HCEC 1CT (cell line): ENCODE data around the gene KCTD15.

Experiments used
- DNase-seq: peaks from one replicate; pipeline ENCODE4 v3.0.0-alpha.2; 2017

Gene KCTD15

DNA sequence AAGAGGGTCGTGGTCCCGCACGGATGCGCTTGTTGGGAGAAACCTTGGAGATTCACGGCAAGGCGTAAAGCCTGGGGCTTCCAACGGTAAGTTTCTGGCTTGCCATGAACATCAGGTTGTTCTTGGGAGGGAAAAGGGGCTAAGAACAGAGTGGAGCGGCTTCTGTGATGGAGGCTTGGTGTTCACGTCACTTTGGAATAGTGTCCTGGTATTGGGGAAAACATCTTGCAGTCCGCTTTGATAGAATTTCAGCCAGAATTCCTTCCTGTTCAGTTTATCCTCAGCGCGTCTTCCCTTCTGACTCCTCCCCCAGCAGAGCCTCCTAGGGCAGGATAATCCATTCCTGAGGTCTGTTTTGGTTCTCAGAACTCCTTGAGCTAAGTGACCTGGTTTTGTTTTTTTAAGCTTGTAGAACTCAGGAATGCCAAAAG lies 2.0 kb downstream of the KCTD15 start:
- no peak for DNase-seq

GRCh38 chr19:33799476-33799875 lies 2.8 kb downstream of the KCTD15 start:
- DNase-seq: no peak

DNA sequence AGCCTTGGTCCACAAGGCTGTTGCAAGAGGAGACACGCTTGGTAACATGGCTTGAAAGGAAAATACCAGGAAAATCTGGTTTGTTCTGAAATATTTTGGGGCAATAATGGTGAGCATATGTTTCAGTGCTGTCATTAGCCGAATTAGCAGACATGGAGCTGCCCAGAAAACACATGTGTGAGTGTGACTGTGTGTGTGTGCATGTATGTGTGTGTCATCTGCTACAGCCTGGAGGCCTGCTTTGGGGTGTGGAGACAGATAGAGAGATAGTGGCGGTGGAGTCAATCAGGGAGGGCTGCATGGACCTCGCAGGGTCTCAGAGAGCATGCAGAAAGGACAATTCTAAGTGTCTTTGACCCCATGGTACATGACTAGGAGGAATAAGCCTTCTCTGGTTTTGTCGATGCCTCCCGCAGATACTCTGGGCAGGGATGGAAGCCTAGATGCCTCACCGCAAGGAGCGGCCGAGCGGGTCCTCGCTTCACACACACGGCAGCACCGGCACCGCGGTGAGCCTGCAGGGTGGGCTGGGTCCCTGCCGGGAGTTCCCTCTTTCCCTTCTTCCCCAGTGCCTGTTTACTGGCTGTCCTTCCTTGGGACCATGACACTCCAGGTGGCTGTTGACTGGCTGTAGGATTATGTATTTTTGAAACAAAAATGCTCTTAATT lies 3.5 kb downstream of the KCTD15 start:
- no peak for DNase-seq

GRCh38 chr19:33801411-33801810 lies 4.7 kb downstream of the KCTD15 start:
- no peak for DNase-seq

GRCh38 chr19:33802001-33802400 lies 5.3 kb downstream of the KCTD15 start:
- no peak for DNase-seq

GRCh38 chr19:33802801-33803200 lies 6.1 kb downstream of the KCTD15 start:
- no peak for DNase-seq

DNA sequence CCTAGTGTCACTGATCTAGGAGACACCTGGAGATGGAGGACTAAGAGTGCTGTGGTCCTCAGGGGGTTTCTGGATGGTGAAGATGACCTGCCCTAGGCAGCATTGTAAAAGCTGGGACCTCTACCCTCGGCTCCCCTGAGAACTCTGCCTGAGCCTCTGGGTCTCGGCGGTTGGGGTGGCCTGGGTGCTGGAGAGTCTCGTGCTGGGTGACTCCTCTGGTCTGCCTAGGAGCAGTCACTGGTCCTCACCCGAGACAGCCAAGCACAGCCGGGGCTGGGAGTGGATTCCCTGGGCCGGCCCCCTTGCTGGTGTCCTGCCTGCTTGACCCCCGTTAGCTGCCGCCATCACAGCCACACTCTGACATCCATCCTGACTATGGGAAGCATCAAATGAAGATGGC lies 6.7 kb downstream of the KCTD15 start:
- no peak for DNase-seq

DNA sequence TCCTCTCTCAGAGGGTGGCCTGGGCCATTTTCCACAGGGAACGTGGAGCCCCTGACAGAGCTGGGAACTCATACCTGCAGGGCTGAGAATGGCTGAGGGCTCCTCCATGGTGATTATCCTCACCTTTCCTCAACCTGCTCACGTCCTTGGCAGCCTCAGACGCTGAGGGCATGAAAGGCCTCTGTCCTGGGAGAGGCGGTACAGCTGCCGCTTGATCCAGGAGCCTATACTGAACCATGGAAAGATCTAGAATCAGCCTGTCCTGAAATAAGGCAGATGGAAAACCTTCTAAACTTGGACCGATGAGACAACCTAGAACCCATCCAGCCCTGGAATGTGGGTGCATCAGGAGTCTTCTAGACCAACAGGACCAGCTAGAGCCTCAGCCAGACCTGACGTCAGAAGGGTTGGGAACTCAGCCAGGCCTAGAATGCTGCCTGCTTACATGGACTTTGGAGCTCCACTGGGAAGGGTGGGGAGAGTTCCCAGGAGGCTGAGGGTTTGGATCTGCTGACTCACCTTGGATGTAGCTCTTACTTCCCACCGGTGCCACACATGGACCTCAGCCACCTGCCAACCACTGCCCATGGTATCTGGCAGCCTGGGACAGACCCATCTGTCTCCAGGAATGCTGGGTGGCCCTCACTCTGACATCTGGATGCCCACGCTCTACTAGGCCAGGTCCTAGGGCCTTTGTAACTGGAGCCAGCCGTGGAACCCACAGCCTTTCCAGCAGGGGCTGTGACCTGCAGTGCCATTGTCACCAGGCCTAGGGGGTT lies 7.5 kb downstream of the KCTD15 start:
- DNase-seq: no peak

DNA sequence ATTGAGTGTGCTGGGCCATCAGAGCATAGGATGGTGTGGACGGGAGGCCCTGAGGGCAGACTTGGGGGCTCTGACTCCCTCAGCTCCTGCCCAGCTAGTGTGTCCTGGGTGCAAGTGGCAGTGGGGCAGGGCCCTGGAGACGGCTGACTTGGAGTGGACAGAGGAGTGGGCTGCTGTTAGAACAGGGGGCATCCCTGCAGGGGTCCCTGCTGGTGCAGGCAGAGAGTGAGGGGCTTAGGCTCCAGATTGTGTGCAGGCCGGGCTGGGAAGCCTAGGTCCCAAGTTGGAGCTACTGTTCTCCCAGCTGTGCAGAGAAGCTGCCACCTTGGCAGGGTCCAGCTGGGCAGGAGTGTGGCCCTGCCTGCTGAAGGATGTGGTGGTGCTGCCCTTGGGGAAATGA lies 8.6 kb downstream of the KCTD15 start:
- no peak for DNase-seq

DNA sequence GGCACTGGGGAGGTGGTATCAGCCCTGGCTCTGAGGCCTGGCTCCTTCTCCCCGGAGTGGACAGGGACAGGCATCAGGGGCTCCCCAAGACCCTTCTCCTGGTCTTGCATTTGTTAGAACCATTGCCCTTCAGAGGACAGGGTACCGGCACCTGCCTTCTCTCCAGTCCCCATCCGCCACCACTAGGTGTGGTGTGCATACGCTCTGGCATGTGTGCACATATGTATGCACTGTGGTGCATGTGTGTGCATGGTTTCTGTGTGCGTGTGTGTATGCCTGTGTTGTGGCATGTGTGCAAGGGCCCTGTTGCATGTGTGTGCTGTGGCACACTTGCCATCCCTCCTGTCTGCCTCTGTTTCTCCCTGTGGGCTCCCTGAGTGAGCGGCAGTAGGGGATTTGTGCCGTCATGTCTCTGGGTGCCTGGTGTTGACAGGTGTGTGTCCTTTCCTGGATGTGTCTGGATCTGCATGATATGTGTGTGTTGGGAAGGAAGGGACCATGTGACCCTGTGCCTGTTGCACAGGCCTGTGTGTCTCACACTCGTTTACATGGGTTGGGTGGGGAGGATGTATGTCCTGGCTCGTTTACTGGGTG lies 9.3 kb downstream of the KCTD15 start:
- no peak for DNase-seq

GRCh38 chr19:33806434-33806881 lies 9.8 kb downstream of the KCTD15 start:
- DNase-seq: no peak

DNA sequence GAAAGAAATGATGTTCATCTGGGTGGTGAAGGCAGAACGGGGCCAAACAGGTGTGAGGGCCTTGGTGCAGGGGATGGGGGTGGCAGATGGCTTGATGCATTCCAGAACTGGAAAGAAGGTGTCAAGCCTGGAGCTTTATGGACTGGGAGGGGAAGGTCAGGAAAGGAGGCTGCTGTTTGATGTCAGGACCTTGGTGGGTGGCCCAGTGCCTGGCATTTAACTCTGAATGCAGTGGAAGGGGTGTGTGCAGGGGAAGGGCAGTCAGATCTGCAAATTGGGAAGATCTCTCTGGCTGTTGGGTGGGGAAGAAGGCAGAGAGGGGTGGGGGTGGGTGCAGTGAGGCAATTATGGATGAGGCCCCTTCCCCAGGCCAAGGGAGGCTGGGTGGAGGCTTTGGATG lies 11.7 kb downstream of the KCTD15 start:
- DNase-seq: no peak

- DNase-seq: no peak
Observed at GRCh38 chr19:33809960-33810359, 13.3 kb downstream of the KCTD15 start.

DNA sequence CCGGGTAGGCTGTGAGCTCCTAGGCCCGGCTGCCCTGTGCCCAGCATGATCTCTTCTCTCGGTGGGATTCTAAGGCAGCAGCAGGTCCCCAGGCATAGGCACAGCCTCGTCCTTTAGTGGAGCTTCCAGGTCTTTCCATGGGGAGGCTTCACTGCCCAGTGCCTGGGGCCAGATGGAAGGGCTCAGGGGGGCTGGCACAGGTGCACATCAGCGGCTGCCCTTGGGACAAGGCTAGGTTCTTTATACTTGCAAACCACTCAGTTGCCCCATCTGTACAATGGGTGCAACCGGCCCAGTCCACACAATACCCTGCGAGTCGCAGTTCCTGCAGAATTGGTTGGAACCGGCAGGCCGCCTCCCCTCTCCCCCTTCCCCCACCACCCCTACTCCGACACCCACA lies 14.2 kb downstream of the KCTD15 start:
- no peak for DNase-seq

DNA sequence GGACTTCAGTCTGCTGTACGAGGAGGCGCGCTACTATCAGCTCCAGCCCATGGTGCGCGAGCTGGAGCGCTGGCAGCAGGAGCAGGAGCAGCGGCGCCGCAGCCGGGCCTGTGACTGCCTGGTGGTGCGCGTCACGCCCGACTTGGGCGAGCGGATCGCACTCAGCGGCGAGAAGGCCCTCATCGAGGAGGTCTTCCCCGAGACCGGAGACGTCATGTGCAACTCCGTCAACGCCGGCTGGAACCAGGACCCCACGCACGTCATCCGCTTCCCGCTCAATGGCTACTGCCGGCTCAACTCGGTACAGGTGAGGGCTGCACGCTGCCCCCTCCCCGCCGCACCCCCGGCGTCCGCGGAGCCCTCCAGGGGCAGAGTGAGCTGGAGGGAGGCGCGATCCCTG lies 14.6 kb downstream of the KCTD15 start:
- DNase-seq: no peak

DNA sequence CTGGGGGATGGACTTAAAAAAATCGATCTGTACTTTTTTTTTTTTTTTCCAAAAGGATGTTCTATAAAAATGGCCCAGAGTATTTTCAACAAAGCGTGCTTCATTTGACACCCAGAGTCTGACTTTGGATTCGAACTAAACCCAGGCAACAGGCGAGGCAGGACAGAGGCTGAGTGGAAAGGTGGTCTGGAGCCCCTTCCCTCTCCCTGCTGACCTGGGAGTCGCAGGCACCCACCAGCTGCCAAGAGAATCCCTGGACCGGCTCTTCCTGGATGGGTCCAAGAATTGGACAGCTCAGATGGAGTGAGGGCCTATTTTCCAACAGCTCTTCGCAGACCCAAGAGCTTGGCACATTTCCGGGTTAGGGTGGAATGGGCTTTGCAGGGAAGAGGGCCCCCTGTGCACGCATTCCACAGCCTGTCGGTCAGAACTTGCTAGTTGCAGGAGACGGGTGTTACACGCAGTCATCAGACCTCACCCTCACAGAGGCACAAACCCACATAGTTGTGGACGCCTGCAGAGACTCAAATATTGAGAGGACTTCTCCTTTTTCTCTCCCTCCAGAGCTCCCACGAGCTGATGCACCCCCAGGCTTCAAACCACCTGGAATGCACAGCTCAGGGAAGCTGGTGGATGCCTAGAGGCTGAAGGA lies 15.2 kb downstream of the KCTD15 start:
- DNase-seq: no peak

DNA sequence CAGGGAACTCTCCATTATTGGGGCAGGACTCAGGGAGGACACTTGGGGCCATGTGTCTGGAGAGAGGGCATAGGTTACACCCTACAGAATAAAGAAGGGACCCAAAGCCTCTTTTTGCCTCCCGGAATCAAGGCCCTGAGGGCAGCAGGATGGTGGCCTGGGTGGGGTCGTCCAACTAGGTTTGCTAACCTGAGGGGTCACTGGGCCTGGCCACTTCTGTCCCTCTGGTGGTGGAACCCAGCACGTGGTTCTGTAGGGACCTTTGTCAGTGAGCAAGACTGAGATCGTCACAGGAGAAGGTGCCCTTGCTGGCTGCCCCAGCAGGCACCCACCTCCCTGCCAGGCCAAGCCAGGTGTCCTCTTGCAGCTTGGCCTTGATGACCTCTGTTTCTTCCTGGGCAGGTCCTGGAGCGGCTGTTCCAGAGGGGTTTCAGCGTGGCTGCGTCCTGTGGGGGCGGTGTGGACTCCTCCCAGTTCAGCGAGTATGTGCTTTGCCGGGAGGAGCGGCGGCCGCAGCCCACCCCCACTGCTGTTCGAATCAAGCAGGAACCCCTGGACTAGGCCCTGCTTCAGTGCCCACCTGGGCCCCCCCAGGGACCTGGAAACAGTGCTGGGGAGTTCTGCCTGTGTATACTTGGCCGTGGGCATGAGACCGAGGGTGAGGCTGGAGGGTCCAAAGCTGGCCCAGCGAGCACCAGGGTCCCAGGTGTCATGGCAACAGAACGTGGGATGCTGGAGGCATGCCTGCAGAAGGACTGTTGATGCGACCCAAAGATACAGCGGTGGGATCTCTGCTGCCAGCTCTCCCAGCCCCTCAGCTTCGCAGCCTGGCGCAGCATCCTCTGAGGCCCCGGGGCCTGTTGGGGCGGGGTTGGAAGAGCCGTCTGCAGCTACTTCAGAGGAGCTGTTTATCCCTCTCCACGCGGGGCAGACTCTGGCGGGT lies 16.0 kb downstream of the KCTD15 start:
- no peak for DNase-seq

- no peak for DNase-seq
Observed at GRCh38 chr19:33813391-33814101, 16.9 kb downstream of the KCTD15 start.

- DNase-seq: no peak
Observed at GRCh38 chr19:33814181-33815165, 17.8 kb downstream of the KCTD15 start.
